Measurements from ENCODE around the gene ARHGEF4. TPM values are rescaled to one million over a fixed set of nuclear protein-coding genes. Genes with fewer than 3 reads are reported as not detected.
A peak's percentile ranks its signal among the peaks of the same experiment; 100 is the strongest.

The ARHGEF4 gene
- total RNA-seq, 1 experiment from 2014 or later = 21.8 TPM

- TF ChIP-seq, protein P1, sequence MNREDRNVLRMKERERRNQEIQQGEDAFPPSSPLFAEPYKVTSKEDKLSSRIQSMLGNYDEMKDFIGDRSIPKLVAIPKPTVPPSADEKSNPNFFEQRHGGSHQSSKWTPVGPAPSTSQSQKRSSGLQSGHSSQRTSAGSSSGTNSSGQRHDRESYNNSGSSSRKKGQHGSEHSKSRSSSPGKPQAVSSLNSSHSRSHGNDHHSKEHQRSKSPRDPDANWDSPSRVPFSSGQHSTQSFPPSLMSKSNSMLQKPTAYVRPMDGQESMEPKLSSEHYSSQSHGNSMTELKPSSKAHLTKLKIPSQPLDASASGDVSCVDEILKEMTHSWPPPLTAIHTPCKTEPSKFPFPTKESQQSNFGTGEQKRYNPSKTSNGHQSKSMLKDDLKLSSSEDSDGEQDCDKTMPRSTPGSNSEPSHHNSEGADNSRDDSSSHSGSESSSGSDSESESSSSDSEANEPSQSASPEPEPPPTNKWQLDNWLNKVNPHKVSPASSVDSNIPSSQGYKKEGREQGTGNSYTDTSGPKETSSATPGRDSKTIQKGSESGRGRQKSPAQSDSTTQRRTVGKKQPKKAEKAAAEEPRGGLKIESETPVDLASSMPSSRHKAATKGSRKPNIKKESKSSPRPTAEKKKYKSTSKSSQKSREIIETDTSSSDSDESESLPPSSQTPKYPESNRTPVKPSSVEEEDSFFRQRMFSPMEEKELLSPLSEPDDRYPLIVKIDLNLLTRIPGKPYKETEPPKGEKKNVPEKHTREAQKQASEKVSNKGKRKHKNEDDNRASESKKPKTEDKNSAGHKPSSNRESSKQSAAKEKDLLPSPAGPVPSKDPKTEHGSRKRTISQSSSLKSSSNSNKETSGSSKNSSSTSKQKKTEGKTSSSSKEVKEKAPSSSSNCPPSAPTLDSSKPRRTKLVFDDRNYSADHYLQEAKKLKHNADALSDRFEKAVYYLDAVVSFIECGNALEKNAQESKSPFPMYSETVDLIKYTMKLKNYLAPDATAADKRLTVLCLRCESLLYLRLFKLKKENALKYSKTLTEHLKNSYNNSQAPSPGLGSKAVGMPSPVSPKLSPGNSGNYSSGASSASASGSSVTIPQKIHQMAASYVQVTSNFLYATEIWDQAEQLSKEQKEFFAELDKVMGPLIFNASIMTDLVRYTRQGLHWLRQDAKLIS (CRISPR knock-in tag; IDR thresholded peaks at IDR 0.05; ENCODE audit: borderline replicate concordance) = no peak
- TF ChIP-seq CBFB (CRISPR knock-in tag; IDR thresholded peaks at IDR 0.05; ENCODE audit: low read depth) (no peak), CREM (CRISPR knock-in tag; IDR thresholded peaks at IDR 0.05) (no peak), SP1 (CRISPR knock-in tag; conservative IDR thresholded peaks at IDR 0.05) (peak; percentile 12; the same call in 1 of the 2 replicates)
- TF ChIP-seq, protein P2, sequence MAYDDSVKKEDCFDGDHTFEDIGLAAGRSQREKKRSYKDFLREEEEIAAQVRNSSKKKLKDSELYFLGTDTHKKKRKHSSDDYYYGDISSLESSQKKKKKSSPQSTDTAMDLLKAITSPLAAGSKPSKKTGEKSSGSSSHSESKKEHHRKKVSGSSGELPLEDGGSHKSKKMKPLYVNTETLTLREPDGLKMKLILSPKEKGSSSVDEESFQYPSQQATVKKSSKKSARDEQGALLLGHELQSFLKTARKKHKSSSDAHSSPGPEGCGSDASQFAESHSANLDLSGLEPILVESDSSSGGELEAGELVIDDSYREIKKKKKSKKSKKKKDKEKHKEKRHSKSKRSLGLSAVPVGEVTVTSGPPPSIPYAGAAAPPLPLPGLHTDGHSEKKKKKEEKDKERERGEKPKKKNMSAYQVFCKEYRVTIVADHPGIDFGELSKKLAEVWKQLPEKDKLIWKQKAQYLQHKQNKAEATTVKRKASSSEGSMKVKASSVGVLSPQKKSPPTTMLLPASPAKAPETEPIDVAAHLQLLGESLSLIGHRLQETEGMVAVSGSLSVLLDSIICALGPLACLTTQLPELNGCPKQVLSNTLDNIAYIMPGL (CRISPR knock-in tag; IDR thresholded peaks at IDR 0.05) = 0 out of 2 replicates have a peak, but pooled peaks have one; percentile 37
These were observed 579 bp downstream of the ARHGEF4 start (continued) for GRCh38 chr2:130837175-130837810.

GRCh38 chr2:130837811-130838565, 1.3 kb downstream of the ARHGEF4 start:
- ATAC-seq = no peak
- CTCF ChIA-PET = interaction anchor here (1.5 to 2.5 kb wide), 2 partner anchors 40 to 127 kb away, joined by 3 to 11 read pairs; no protein-coding TSS in a partner anchor
- peaks cover 35% of the 10 kb centered on the region for H3K27me3 Mint-ChIP-seq (ENCODE audit: low read depth)
- no peak overlapping the region for H3K27ac Mint-ChIP-seq
- peaks cover 10% of the 10 kb centered on the region; the same call in 1 of the 2 replicates for H3K4me1 Mint-ChIP-seq
- POLR2A ChIA-PET = no interaction called here
- DNase-seq (ENCODE audit: low spot score) = no peak
- H3K9me3 Mint-ChIP-seq = no peaks in the 10 kb centered on the region
- H3K4me3 Mint-ChIP-seq = peak overlapping the region; percentile 49
- TF ChIP-seq ATF3 (CRISPR knock-in tag; conservative IDR thresholded peaks at IDR 0.05) = no peak
- H3K36me3 Mint-ChIP-seq = no peaks in the 10 kb centered on the region

DNA sequence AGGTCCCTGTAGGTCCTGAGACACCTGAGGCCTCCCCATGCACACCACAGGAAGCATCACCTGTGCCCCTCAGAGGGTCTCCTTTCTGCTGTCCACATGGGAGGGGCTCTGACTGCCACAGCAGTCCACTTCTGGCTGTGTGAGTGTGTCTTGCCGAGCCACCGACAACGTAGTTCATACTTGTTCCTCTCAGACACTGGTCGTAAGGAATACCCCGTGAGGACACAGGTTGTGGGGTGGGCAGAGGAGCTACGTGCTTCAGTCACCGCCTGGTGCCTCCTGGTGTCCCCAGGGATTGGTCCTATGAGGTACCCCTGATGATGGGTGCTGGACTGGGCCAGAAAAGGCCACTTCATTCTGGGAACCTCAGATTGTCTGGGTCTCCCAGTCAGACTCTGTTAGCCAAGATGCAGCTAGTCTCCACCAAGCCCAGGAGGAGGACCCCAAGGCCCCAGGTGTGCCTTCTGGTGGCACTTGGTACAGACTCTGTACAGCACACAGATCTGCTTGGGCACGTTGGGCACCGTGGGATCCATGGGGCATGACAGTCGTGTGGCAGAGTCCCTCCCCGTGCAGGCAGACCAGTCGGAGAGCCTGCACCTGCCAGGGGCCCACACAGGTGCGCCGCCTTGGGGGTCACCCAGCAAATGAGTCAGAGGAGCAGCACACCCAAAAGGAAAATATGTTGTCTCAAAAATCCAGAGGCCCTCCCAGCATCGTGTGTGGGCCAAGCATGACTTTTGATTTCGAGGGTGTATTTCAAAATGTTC, 2.5 kb downstream of the ARHGEF4 start:
- DNase-seq (ENCODE audit: low spot score) = no peak
- ChIA-PET POLR2A (no interaction called here), CTCF (no interaction called here)
- Mint-ChIP-seq H3K4me1 (peaks cover 17% of the 10 kb centered on the region), H3K9me3 (no peaks in the 10 kb centered on the region), H3K4me3 (0 out of 2 replicates have a peak overlapping the region, but pooled peaks have one; percentile 8), H3K27me3 (ENCODE audit: low read depth) (peaks cover 35% of the 10 kb centered on the region), H3K27ac (no peak overlapping the region), H3K36me3 (no peaks in the 10 kb centered on the region)
- no peak for ATAC-seq
- TF ChIP-seq CBFB (CRISPR knock-in tag; IDR thresholded peaks at IDR 0.05; ENCODE audit: low read depth) = no peak
- TF ChIP-seq JAZF1 (CRISPR knock-in tag; IDR thresholded peaks at IDR 0.05) = no peak
- TF ChIP-seq ETV6 (CRISPR knock-in tag; IDR thresholded peaks at IDR 0.05) = no peak
- no peak for TF ChIP-seq E2F1 (CRISPR knock-in tag; IDR thresholded peaks at IDR 0.05)
- no peak for TF ChIP-seq ZNF263 (CRISPR knock-in tag; IDR thresholded peaks at IDR 0.05; ENCODE audit: low read depth)
- TF ChIP-seq OVOL2 (CRISPR knock-in tag; IDR thresholded peaks at IDR 0.05; ENCODE audit: borderline replicate concordance) = no peak
- no peak for TF ChIP-seq NR2C2 (CRISPR knock-in tag; IDR thresholded peaks at IDR 0.05)
- no peak for TF ChIP-seq ERG (CRISPR knock-in tag; IDR thresholded peaks at IDR 0.05)
- TF ChIP-seq NFATC4 (CRISPR knock-in tag; IDR thresholded peaks at IDR 0.05) = no peak
- TF ChIP-seq ELF4 (CRISPR knock-in tag; IDR thresholded peaks at IDR 0.05; ENCODE audit: low read depth) = no peak
- TF ChIP-seq ZNF219 (CRISPR knock-in tag; IDR thresholded peaks at IDR 0.05; ENCODE audit: borderline replicate concordance) = no peak
- TF ChIP-seq, protein P3, sequence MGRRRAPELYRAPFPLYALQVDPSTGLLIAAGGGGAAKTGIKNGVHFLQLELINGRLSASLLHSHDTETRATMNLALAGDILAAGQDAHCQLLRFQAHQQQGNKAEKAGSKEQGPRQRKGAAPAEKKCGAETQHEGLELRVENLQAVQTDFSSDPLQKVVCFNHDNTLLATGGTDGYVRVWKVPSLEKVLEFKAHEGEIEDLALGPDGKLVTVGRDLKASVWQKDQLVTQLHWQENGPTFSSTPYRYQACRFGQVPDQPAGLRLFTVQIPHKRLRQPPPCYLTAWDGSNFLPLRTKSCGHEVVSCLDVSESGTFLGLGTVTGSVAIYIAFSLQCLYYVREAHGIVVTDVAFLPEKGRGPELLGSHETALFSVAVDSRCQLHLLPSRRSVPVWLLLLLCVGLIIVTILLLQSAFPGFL (CRISPR knock-in tag; IDR thresholded peaks at IDR 0.05; ENCODE audit: borderline replicate concordance) = no peak
- no peak for TF ChIP-seq EMX1 (CRISPR knock-in tag; IDR thresholded peaks at IDR 0.05)
- no peak for TF ChIP-seq TP53 (CRISPR knock-in tag; IDR thresholded peaks at IDR 0.05)
